ENCODE measurements around the gene BET1.
"Not testable (repeated sequence)": the region's sequence is repeated elsewhere in the genome, so short reads cannot be mapped to it uniquely, and the experiment has no call there.

Gene BET1

GRCh38 chr7:94042381-94042780 is 38.2 kb upstream of the BET1 start:
- Histone ChIP-seq H3K9ac (ENCODE audit: low read depth in 1 of 2, low read length in 2 of 2) (no peak overlapping the region), H3K9me3 (ENCODE audit: control insufficient read depth in 1 of 2, low read length in 2 of 2) (no peaks in the 10 kb centered on the region), H3K4me1 (ENCODE audit: control insufficient read depth in 1 of 2, insufficient read depth in 2 of 2, low read length in 2 of 2) (no peaks in the 10 kb centered on the region), H3K36me3 (ENCODE audit: control insufficient read depth in 1 of 2, insufficient read depth in 2 of 2, low read length in 2 of 2) (no peaks in the 10 kb centered on the region), H3K27ac (ENCODE audit: low read depth, low read length) (no peak overlapping the region), H3K27me3 (ENCODE audit: control insufficient read depth in 1 of 2, insufficient read depth in 2 of 2, low read length in 2 of 2) (peaks cover 0 to 5% of the 10 kb centered on the region in 2 donors), H3K4me3 (ENCODE audit: low read depth in 1 of 2, low read length in 2 of 2) (no peak overlapping the region)

DNA sequence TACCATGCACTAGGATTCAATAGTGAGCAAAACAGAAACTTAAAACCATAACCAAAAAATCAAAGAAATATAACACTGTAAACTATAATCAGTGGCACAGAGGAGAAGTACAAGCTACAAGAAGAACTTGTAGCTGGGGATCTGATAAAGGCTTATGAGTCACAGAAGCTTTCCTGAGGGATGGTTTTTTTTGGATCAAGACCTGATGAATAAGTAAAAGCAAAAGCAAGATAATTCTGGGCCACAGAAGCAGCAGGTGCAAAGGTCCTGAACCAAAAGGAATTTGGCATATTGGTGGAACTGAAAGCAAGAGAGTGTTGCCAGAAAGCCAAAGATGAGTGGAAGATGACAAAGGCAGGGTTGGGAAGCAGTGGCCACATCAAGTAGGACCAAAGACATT is 37.4 kb upstream of the BET1 start:
- H3K4me1 ChIP-seq (ENCODE audit: control insufficient read depth in 1 of 2, insufficient read depth in 2 of 2, low read length in 2 of 2) = no peaks in the 10 kb centered on the region
- H3K27ac ChIP-seq (ENCODE audit: low read depth, low read length) = no peak overlapping the region
- H3K9ac ChIP-seq (ENCODE audit: low read depth in 1 of 2, low read length in 2 of 2) = no peak overlapping the region
- H3K9me3 ChIP-seq (ENCODE audit: control insufficient read depth in 1 of 2, low read length in 2 of 2) = no peaks in the 10 kb centered on the region
- H3K4me3 ChIP-seq (ENCODE audit: low read depth in 1 of 2, low read length in 2 of 2) = no peak overlapping the region
- peaks cover 0 to 5% of the 10 kb centered on the region in 2 donors for H3K27me3 ChIP-seq (ENCODE audit: control insufficient read depth in 1 of 2, insufficient read depth in 2 of 2, low read length in 2 of 2)
- no peaks in the 10 kb centered on the region for H3K36me3 ChIP-seq (ENCODE audit: control insufficient read depth in 1 of 2, insufficient read depth in 2 of 2, low read length in 2 of 2)

DNA sequence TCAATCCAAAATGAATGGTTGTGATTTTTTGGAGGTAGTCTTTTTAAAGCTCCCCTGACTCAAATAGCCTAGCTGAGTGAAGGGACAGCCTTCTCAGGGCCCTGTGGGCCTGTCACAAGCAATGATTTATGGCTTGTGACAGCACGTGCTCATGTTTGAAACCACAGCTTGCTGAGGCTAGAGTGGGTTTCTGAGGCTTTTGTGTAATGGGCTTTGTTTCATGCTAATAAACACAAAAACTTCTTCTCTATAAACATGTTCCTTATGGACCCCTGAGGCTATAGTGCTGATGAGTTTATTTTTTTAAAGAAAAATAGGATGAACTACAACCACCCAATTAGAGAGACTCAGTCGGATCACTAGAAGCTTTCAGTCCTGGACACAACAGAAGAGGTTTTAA is 36.1 kb upstream of the BET1 start:
- Histone ChIP-seq H3K4me3 (ENCODE audit: low read depth in 1 of 2, low read length in 2 of 2) (no peak overlapping the region), H3K27ac (ENCODE audit: low read depth, low read length) (no peak overlapping the region), H3K9ac (ENCODE audit: low read depth in 1 of 2, low read length in 2 of 2) (no peak overlapping the region), H3K27me3 (ENCODE audit: control insufficient read depth in 1 of 2, insufficient read depth in 2 of 2, low read length in 2 of 2) (peaks cover 0 to 5% of the 10 kb centered on the region in 2 donors), H3K36me3 (ENCODE audit: control insufficient read depth in 1 of 2, insufficient read depth in 2 of 2, low read length in 2 of 2) (no peaks in the 10 kb centered on the region), H3K9me3 (ENCODE audit: control insufficient read depth in 1 of 2, low read length in 2 of 2) (no peaks in the 10 kb centered on the region), H3K4me1 (ENCODE audit: control insufficient read depth in 1 of 2, insufficient read depth in 2 of 2, low read length in 2 of 2) (no peaks in the 10 kb centered on the region)

DNA sequence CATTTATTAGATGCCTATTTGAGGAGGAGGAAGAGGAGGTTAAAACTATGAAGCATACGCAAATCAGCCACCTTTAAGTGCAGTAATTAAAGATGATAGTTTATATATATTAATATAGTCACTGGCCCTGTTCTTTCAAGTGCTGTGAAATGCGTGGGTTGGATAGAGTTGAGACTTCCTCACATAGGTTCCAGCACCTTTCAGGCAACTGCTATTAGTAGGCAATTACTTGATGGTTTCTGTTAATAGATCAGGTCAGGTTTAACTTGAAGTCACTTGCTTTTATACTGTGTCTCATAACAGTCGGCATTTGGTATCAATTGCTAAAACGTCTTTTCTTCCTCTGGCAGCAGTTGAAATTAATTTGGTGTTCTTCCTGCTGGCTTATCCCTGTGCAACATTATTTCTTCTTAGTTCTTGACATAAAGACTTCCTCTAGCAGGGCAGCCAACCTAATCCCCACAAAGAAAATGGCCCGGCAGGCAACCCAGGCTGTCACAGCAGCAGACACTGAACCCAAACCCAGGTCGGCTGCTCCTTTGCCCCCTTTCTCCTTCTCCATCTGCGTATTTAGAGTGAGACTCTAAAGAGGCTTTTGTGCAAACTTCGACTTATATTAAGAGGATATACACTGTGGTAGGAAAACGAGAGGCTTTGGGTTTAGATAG is 35.3 kb upstream of the BET1 start:
- H3K27ac ChIP-seq (ENCODE audit: low read depth, low read length) = no peak overlapping the region
- H3K36me3 ChIP-seq (ENCODE audit: control insufficient read depth in 1 of 2, insufficient read depth in 2 of 2, low read length in 2 of 2) = no peaks in the 10 kb centered on the region
- no peaks in the 10 kb centered on the region for H3K4me1 ChIP-seq (ENCODE audit: control insufficient read depth in 1 of 2, insufficient read depth in 2 of 2, low read length in 2 of 2)
- peaks cover 0 to 5% of the 10 kb centered on the region in 2 donors for H3K27me3 ChIP-seq (ENCODE audit: control insufficient read depth in 1 of 2, insufficient read depth in 2 of 2, low read length in 2 of 2)
- H3K9ac ChIP-seq (ENCODE audit: low read depth in 1 of 2, low read length in 2 of 2) = no peak overlapping the region
- no peaks in the 10 kb centered on the region for H3K9me3 ChIP-seq (ENCODE audit: control insufficient read depth in 1 of 2, low read length in 2 of 2)
- no peak overlapping the region for H3K4me3 ChIP-seq (ENCODE audit: low read depth in 1 of 2, low read length in 2 of 2)

- H3K27ac ChIP-seq (ENCODE audit: low read depth, low read length) = no peak overlapping the region
- no peak overlapping the region for H3K9ac ChIP-seq (ENCODE audit: low read depth in 1 of 2, low read length in 2 of 2)
- H3K4me1 ChIP-seq (ENCODE audit: control insufficient read depth in 1 of 2, insufficient read depth in 2 of 2, low read length in 2 of 2) = no peaks in the 10 kb centered on the region
- H3K9me3 ChIP-seq (ENCODE audit: control insufficient read depth in 1 of 2, low read length in 2 of 2) = no peaks in the 10 kb centered on the region
- H3K36me3 ChIP-seq (ENCODE audit: control insufficient read depth in 1 of 2, insufficient read depth in 2 of 2, low read length in 2 of 2) = no peaks in the 10 kb centered on the region
- no peaks in the 10 kb centered on the region for H3K27me3 ChIP-seq (ENCODE audit: control insufficient read depth in 1 of 2, insufficient read depth in 2 of 2, low read length in 2 of 2)
- H3K4me3 ChIP-seq (ENCODE audit: low read depth in 1 of 2, low read length in 2 of 2) = no peak overlapping the region
These were observed 27.7 kb upstream of the BET1 start for GRCh38 chr7:94031865-94032264.

- Histone ChIP-seq H3K4me1 (ENCODE audit: control insufficient read depth in 1 of 2, insufficient read depth in 2 of 2, low read length in 2 of 2) (no peaks in the 10 kb centered on the region), H3K27me3 (ENCODE audit: control insufficient read depth in 1 of 2, insufficient read depth in 2 of 2, low read length in 2 of 2) (no peaks in the 10 kb centered on the region), H3K36me3 (ENCODE audit: control insufficient read depth in 1 of 2, insufficient read depth in 2 of 2, low read length in 2 of 2) (no peaks in the 10 kb centered on the region), H3K27ac (ENCODE audit: low read depth, low read length) (no peak overlapping the region), H3K9ac (ENCODE audit: low read depth in 1 of 2, low read length in 2 of 2) (no peak overlapping the region), H3K4me3 (ENCODE audit: low read depth in 1 of 2, low read length in 2 of 2) (no peak overlapping the region), H3K9me3 (ENCODE audit: control insufficient read depth in 1 of 2, low read length in 2 of 2) (no peaks in the 10 kb centered on the region)
These were observed 26.5 kb upstream of the BET1 start for GRCh38 chr7:94030634-94031033.

DNA sequence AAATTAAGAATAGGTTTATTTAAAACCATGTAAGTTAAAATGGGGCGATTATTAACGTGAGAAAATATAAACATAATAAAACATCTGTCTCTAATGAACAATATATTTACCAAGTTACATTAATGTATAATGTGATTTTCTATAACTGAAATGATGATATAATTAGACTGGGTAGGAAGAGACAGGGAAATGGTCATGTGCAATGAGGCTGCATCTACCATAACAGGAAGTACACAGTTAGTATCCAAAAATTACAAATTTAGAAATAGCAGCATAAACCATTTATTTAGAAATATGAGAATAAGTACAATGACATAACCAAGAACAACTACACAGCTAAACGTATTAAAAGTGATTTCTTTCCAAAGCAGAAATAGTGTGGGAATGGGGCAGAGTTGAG is 25.8 kb upstream of the BET1 start:
- Histone ChIP-seq H3K27me3 (ENCODE audit: control insufficient read depth in 1 of 2, insufficient read depth in 2 of 2, low read length in 2 of 2) (no peaks in the 10 kb centered on the region), H3K4me1 (ENCODE audit: control insufficient read depth in 1 of 2, insufficient read depth in 2 of 2, low read length in 2 of 2) (no peaks in the 10 kb centered on the region), H3K9ac (ENCODE audit: low read depth in 1 of 2, low read length in 2 of 2) (no peak overlapping the region), H3K36me3 (ENCODE audit: control insufficient read depth in 1 of 2, insufficient read depth in 2 of 2, low read length in 2 of 2) (no peaks in the 10 kb centered on the region), H3K9me3 (ENCODE audit: control insufficient read depth in 1 of 2, low read length in 2 of 2) (no peaks in the 10 kb centered on the region), H3K27ac (ENCODE audit: low read depth, low read length) (no peak overlapping the region), H3K4me3 (ENCODE audit: low read depth in 1 of 2, low read length in 2 of 2) (no peak overlapping the region)

DNA sequence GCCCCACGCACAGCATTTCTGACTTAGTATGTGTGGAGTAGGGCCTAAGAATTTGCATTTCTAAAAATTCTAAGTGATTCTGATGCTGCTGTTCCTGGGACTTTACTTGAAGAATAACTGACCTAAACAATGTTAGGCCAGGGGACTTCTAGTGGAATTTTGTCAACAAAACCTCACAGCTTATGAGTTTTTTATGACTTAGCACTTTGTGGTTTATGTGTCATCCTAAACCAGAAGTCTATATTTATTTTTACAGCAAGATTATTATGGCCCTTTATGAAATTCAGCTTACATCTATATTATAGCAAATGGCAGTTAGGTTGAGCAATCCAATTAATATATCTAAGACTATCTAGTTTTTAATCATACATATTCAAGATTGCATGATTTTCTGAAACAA is 24.6 kb upstream of the BET1 start:
- no peaks in the 10 kb centered on the region for H3K27me3 ChIP-seq (ENCODE audit: control insufficient read depth in 1 of 2, insufficient read depth in 2 of 2, low read length in 2 of 2)
- no peak overlapping the region for H3K9ac ChIP-seq (ENCODE audit: low read depth in 1 of 2, low read length in 2 of 2)
- no peak overlapping the region for H3K4me3 ChIP-seq (ENCODE audit: low read depth in 1 of 2, low read length in 2 of 2)
- no peaks in the 10 kb centered on the region for H3K9me3 ChIP-seq (ENCODE audit: control insufficient read depth in 1 of 2, low read length in 2 of 2)
- no peaks in the 10 kb centered on the region for H3K36me3 ChIP-seq (ENCODE audit: control insufficient read depth in 1 of 2, insufficient read depth in 2 of 2, low read length in 2 of 2)
- H3K27ac ChIP-seq (ENCODE audit: low read depth, low read length) = no peak overlapping the region
- H3K4me1 ChIP-seq (ENCODE audit: control insufficient read depth in 1 of 2, insufficient read depth in 2 of 2, low read length in 2 of 2) = no peaks in the 10 kb centered on the region

GRCh38 chr7:94026619-94027018 is 22.5 kb upstream of the BET1 start:
- H3K4me1 ChIP-seq (ENCODE audit: control insufficient read depth in 1 of 2, insufficient read depth in 2 of 2, low read length in 2 of 2); H3K9ac ChIP-seq (ENCODE audit: low read depth in 1 of 2, low read length in 2 of 2); H3K27ac ChIP-seq (ENCODE audit: low read depth, low read length); H3K27me3 ChIP-seq (ENCODE audit: control insufficient read depth in 1 of 2, insufficient read depth in 2 of 2, low read length in 2 of 2); H3K9me3 ChIP-seq (ENCODE audit: control insufficient read depth in 1 of 2, low read length in 2 of 2); H3K4me3 ChIP-seq (ENCODE audit: low read depth in 1 of 2, low read length in 2 of 2); H3K36me3 ChIP-seq (ENCODE audit: control insufficient read depth in 1 of 2, insufficient read depth in 2 of 2, low read length in 2 of 2): not testable (repeated sequence)

- no peaks in the 10 kb centered on the region for H3K4me1 ChIP-seq (ENCODE audit: control insufficient read depth in 1 of 2, insufficient read depth in 2 of 2, low read length in 2 of 2)
- no peak overlapping the region for H3K9ac ChIP-seq (ENCODE audit: low read depth in 1 of 2, low read length in 2 of 2)
- no peak overlapping the region for H3K4me3 ChIP-seq (ENCODE audit: low read depth in 1 of 2, low read length in 2 of 2)
- no peaks in the 10 kb centered on the region for H3K9me3 ChIP-seq (ENCODE audit: control insufficient read depth in 1 of 2, low read length in 2 of 2)
- no peak overlapping the region for H3K27ac ChIP-seq (ENCODE audit: low read depth, low read length)
- no peaks in the 10 kb centered on the region for H3K36me3 ChIP-seq (ENCODE audit: control insufficient read depth in 1 of 2, insufficient read depth in 2 of 2, low read length in 2 of 2)
- no peaks in the 10 kb centered on the region for H3K27me3 ChIP-seq (ENCODE audit: control insufficient read depth in 1 of 2, insufficient read depth in 2 of 2, low read length in 2 of 2)
These were observed 18.4 kb upstream of the BET1 start for GRCh38 chr7:94022550-94022949.

DNA sequence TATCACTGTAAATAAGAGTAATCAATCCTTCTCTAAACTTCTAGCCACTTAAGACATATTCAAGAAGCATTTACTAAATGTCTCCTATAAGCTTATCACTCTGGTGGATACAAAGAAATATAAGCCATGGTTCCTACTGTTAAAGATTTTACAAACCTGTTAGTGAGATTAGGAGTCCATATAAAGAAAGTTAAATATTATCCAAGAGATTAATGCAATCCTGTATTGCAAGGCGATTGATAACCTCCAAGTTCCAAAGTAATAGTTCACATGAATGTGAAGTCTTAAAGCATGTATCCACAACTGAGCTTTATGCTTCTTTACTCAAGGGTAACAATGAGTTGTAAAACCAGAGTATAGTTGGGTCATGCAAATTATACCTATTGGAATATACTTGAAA is 12.6 kb upstream of the BET1 start:
- H3K27me3 ChIP-seq (ENCODE audit: control insufficient read depth in 1 of 2, insufficient read depth in 2 of 2, low read length in 2 of 2) = no peaks in the 10 kb centered on the region
- no peak overlapping the region for H3K4me3 ChIP-seq (ENCODE audit: low read depth in 1 of 2, low read length in 2 of 2)
- H3K9me3 ChIP-seq (ENCODE audit: control insufficient read depth in 1 of 2, low read length in 2 of 2) = no peaks in the 10 kb centered on the region
- no peak overlapping the region for H3K27ac ChIP-seq (ENCODE audit: low read depth, low read length)
- H3K36me3 ChIP-seq (ENCODE audit: control insufficient read depth in 1 of 2, insufficient read depth in 2 of 2, low read length in 2 of 2) = no peaks in the 10 kb centered on the region
- H3K9ac ChIP-seq (ENCODE audit: low read depth in 1 of 2, low read length in 2 of 2) = no peak overlapping the region
- H3K4me1 ChIP-seq (ENCODE audit: control insufficient read depth in 1 of 2, insufficient read depth in 2 of 2, low read length in 2 of 2) = no peaks in the 10 kb centered on the region
